D721Med (cell line): ENCODE data around the gene EIF3D.
"Not testable (repeated sequence)": the region's sequence is repeated elsewhere in the genome, so short reads cannot be mapped to it uniquely, and the experiment has no call there.

Experiments used
- DNase-seq: peaks from one replicate; pipeline ENCODE4 v3.0.0; 2011; ENCODE audit warnings: low spot score; ENCODE audit not compliant: insufficient read length
- FAIRE-seq: peaks from 2 replicates; lab custom pipeline; 2011; peaks lifted over from hg19 to GRCh38; lab: Jason Lieb, UNC
- CTCF ChIP-seq: IDR thresholded peaks from 2 replicates; pipeline ENCODE4 v1.5.1; 2012; ENCODE audit warnings: mild to moderate bottlenecking, control low read depth; ENCODE audit not compliant: insufficient read depth; ENCODE audit errors: missing control alignments

Gene EIF3D

GRCh38 chr22:36522662-36523061 is 6.3 kb downstream of the EIF3D start:
- DNase-seq (no peak), FAIRE-seq (no peak)
- no peak for TF ChIP-seq CTCF

- DNase-seq (no peak), FAIRE-seq (no peak)
- TF ChIP-seq CTCF: no peak
Observed at GRCh38 chr22:36520423-36520822, 8.5 kb downstream of the EIF3D start.

- not testable (repeated sequence) for FAIRE-seq, DNase-seq
Observed at GRCh38 chr22:36519906-36520305, 9.1 kb downstream of the EIF3D start.

- FAIRE-seq (no peak), DNase-seq (no peak)
- no peak for TF ChIP-seq CTCF
Observed at GRCh38 chr22:36514766-36515165, 14.2 kb downstream of the EIF3D start.

GRCh38 chr22:36512991-36513390 is 16.0 kb downstream of the EIF3D start:
- no peak for DNase-seq
- no peak for FAIRE-seq
- no peak for TF ChIP-seq CTCF

- DNase-seq (no peak), FAIRE-seq (no peak)
- TF ChIP-seq CTCF: no peak
Observed at GRCh38 chr22:36512333-36512732, 16.6 kb downstream of the EIF3D start.

- no peak for FAIRE-seq
- peak; percentile 52 for TF ChIP-seq CTCF
- no peak for DNase-seq
Observed at GRCh38 chr22:36510966-36511881, 17.7 kb downstream of the EIF3D start.

GRCh38 chr22:36510384-36510783 is 18.6 kb downstream of the EIF3D start:
- no peak for TF ChIP-seq CTCF
- FAIRE-seq: no peak
- DNase-seq: no peak
